Activated CD4-positive, alpha-beta memory T cell treated with anti-CD3 and anti-CD28 coated beads for 36 hours (primary cell): ENCODE measurements around the gene PARP8. TPM values are rescaled to one million over a fixed set of nuclear protein-coding genes. Genes with fewer than 3 reads are reported as not detected.
"Not testable (repeated sequence)": the region's sequence is repeated elsewhere in the genome, so short reads cannot be mapped to it uniquely, and the experiment has no call there.

Experiments
- CTCF ChIA-PET: fragments of 350-600 bp; sonication (Branson Sonifier 250); formaldehyde crosslinking; loops from one replicate; lab custom pipeline; 2021; ENCODE audit warnings: antibody characterized with exemption, inconsistent platforms; lab: Charles Lee
- POLR2A ChIA-PET: fragments of 350-600 bp; sonication (Branson Sonifier 250); formaldehyde crosslinking; loops from one replicate; lab custom pipeline; 2021; ENCODE audit warnings: antibody characterized with exemption; lab: Charles Lee
- DNase-seq: peaks from one replicate; pipeline ENCODE4 v3.0.0-alpha.2; 2020
- H3K27ac Mint-ChIP-seq: one replicate; pipeline ENCODE4 v1.8.0; 2021; ENCODE audit warnings: mixed read lengths
- H3K27me3 Mint-ChIP-seq: one replicate; pipeline ENCODE4 v1.8.0; 2021; ENCODE audit warnings: mixed read lengths
- H3K36me3 Mint-ChIP-seq: one replicate; pipeline ENCODE4 v1.8.0; 2021; ENCODE audit warnings: mixed read lengths
- H3K4me1 Mint-ChIP-seq: one replicate; pipeline ENCODE4 v1.8.0; 2021; ENCODE audit warnings: low read depth, mixed read lengths
- H3K4me3 Mint-ChIP-seq: one replicate; pipeline ENCODE4 v1.8.0; 2021; ENCODE audit warnings: mild to moderate bottlenecking, mixed read lengths
- H3K9me3 Mint-ChIP-seq: one replicate; pipeline ENCODE4 v1.8.0; 2021; ENCODE audit warnings: mixed read lengths
- intact Hi-C: fragments of 100-400 bp; cut with micrococcal nuclease; formaldehyde crosslinking; loops from one replicate; pipeline ENCODE4 v1.15.1; 2023
- total RNA-seq, 2 experiments: library from RNA; stranded (reverse); gene quantifications; one replicate each; pipeline ENCODE4 v1.2.3, GENCODE V29; 2021

PARP8 gene
- total RNA-seq: 10 to 100 TPM; 34.0 to 36.9 TPM

DNA sequence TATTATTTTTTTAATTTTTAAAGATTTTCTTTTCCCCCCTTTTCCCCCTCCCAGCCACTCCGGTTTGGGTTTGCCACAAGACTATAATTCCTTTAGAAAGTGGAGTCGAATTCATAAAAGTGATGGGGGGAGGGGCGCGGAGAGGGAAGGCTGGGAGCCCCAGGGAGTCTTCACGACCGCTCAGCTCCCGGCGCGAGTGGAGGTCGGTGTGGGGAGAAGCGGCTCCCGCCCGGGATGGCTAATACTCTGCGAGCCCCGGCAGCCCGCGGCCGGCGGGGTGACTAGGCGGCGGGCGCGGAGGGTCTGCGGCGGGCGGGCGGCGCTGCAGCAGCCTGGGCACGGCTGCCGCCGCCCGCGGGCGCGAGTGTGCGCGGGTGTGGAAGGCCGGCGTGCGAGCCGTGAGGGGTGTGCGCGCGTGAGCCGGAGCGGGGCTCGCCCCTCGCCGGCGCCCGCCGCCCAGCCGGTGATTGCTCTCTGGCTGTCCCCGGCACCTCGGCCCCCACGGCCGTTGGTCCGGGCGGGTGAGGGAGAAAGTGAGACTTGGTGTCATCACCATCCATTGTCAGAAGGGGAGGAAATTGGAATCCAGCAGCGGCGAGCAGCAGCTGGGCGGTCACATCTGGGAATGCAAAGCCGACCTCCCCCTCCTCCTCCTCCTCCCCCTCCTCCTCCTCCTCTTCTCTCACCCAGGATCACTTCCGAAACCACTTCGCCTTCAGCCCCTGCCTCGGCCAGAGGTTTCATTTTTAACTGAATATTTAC is at the start of gene PARP8:
PARP8 (plus strand) TSS at position 377 of the 762 bp plus-strand sequence. CDS start 459 bp downstream, outside the sequence.
- H3K27ac Mint-ChIP-seq: peak within 1 kb of the TSS; percentile 98
- H3K4me3 Mint-ChIP-seq: peak within 1 kb of the TSS; percentile 90
- no peaks in the 10 kb centered on the region for H3K27me3 Mint-ChIP-seq
- peaks cover 3% of the 10 kb centered on the region for H3K36me3 Mint-ChIP-seq
- peaks cover under 1% of the 10 kb centered on the region for H3K9me3 Mint-ChIP-seq
- ChIA-PET CTCF (interaction anchor here (0.9 to 1.2 kb wide), 2 partner anchors 59 to 226 kb away, joined by 3 to 4 read pairs; partner anchors contain the start of gene EMB), POLR2A (interaction anchor here (1.1 to 2.5 kb wide), 6 partner anchors 49 to 225 kb away, joined by 3 to 18 read pairs (median 4); partner anchors contain the start of gene EMB)
- H3K4me1 Mint-ChIP-seq: peaks cover 32% of the 10 kb centered on the region
- intact Hi-C loops: loop anchor here (2.0 kb wide), 2 partner anchors 44 to 226 kb away; partner anchors contain the start of gene EMB
- DNase-seq: peak; percentile 57

GRCh38 chr5:50623666-50624065 is 42.8 kb upstream of the PARP8 start:
- H3K4me3 Mint-ChIP-seq: no peak overlapping the region
- POLR2A ChIA-PET: no interaction called here

GRCh38 chr5:50634866-50635265 is 31.6 kb upstream of the PARP8 start:
- intact Hi-C loops: loop anchor here (5.0 kb wide), 1 partner anchor 43 kb away; no protein-coding TSS in a partner anchor
- H3K27me3 Mint-ChIP-seq, H3K9me3 Mint-ChIP-seq, POLR2A ChIA-PET, H3K36me3 Mint-ChIP-seq, CTCF ChIA-PET: not testable (repeated sequence)
- Mint-ChIP-seq H3K27ac (peak overlapping the region; percentile 67), H3K4me1 (peaks cover 53% of the 10 kb centered on the region), H3K4me3 (peak overlapping the region; percentile 23)
- peak; percentile 58 for DNase-seq

More at GRCh38 chr5:50623666-50624065, 42.8 kb upstream of the PARP8 start:
- H3K27ac Mint-ChIP-seq: no peak overlapping the region
- intact Hi-C loops: no loop called here
- CTCF ChIA-PET: no interaction called here
- no peak for DNase-seq
- H3K36me3 Mint-ChIP-seq: peaks cover 4% of the 10 kb centered on the region
- H3K9me3 Mint-ChIP-seq: peaks cover 5% of the 10 kb centered on the region
- H3K4me1 Mint-ChIP-seq: no peaks in the 10 kb centered on the region
- no peaks in the 10 kb centered on the region for H3K27me3 Mint-ChIP-seq

- POLR2A ChIA-PET, H3K9me3 Mint-ChIP-seq, H3K4me3 Mint-ChIP-seq, H3K36me3 Mint-ChIP-seq, CTCF ChIA-PET, DNase-seq, H3K27me3 Mint-ChIP-seq: not testable (repeated sequence)
- Mint-ChIP-seq H3K4me1 (peaks cover 45% of the 10 kb centered on the region), H3K27ac (peak overlapping the region; percentile 9)
- intact Hi-C loops: loop anchor here (5.0 kb wide), 1 partner anchor 45 kb away; no protein-coding TSS in a partner anchor
Measured at GRCh38 chr5:50637576-50637975, 28.9 kb upstream of the PARP8 start.

DNA sequence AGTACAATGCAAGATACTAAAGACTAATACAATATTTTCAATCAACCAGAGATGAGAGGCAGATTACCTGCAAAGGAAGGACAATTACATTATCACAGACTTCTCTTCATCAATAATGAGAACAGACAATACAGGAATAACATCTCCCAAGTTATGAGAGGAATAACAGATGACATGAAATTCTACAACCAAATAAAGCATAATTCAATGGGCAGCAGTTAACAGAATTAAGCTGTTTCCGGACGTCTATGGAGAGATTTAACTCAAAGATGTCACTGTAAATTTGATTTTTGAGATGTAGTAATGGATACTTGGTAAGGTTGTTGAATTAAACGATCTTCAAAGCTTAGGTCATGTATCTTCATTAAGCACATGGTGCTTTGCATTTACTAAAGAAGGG is 19.8 kb upstream of the PARP8 start:
- Mint-ChIP-seq H3K27me3 (no peaks in the 10 kb centered on the region), H3K4me1 (no peaks in the 10 kb centered on the region), H3K36me3 (no peaks in the 10 kb centered on the region), H3K27ac (no peak overlapping the region), H3K9me3 (no peaks in the 10 kb centered on the region), H3K4me3 (no peak overlapping the region)
- CTCF ChIA-PET: no interaction called here
- intact Hi-C loops: loop anchor here (2.0 kb wide), 1 partner anchor 104 kb away; no protein-coding TSS in a partner anchor
- POLR2A ChIA-PET: no interaction called here
- no peak for DNase-seq

DNA sequence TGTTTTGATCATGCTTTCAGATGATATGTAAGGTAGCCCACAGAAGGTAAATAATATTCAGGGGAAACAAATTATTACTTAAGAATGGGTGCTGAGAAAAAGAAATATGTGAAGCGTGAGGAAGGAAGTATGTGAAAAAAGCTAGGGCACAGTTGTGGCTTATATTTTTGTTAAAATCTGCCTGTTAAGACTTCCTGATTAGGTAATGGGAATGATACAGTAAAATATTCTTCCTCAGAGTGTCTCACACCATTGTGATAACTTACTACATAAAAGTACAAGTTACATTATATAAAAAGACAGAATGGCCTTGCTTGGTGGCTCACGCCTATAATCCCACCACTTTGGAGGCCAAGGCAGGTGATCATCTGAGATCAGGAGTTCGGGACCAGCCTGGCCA is 18.7 kb upstream of the PARP8 start:
- H3K9me3 Mint-ChIP-seq: no peaks in the 10 kb centered on the region
- H3K27me3 Mint-ChIP-seq: no peaks in the 10 kb centered on the region
- DNase-seq: no peak
- CTCF ChIA-PET: no interaction called here
- no peak overlapping the region for H3K27ac Mint-ChIP-seq
- no peak overlapping the region for H3K4me3 Mint-ChIP-seq
- H3K4me1 Mint-ChIP-seq: no peaks in the 10 kb centered on the region
- POLR2A ChIA-PET: no interaction called here
- no peaks in the 10 kb centered on the region for H3K36me3 Mint-ChIP-seq
- intact Hi-C loops: loop anchor here (2.0 kb wide), 1 partner anchor 103 kb away; no protein-coding TSS in a partner anchor

DNA sequence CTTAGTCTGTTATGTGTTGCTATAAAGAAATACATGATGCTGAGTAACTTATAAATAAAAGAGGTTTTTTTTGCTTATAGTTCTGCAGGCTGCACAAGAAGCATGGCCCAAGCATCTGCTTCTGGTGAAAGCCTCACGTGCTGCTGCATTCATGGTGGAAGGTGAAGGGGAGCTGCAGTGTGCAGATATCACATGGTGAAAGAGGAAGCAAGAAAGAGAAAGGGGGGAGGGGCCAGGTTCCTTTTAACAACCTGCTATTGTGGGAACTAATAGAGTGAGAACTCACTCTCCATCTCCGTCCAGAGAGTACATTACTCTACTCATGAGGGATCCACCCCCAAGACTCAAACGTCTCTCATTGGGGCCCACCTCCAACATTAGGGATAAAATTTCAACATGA is 12.5 kb upstream of the PARP8 start:
- Mint-ChIP-seq H3K4me3 (no peak overlapping the region), H3K4me1 (peaks cover 3% of the 10 kb centered on the region)

GRCh38 chr5:50655067-50655809 is 11.2 kb upstream of the PARP8 start:
- Mint-ChIP-seq H3K27me3 (no peaks in the 10 kb centered on the region), H3K27ac (no peak overlapping the region), H3K9me3 (peaks cover under 1% of the 10 kb centered on the region), H3K4me1 (peaks cover 3% of the 10 kb centered on the region), H3K4me3 (no peak overlapping the region), H3K36me3 (peaks cover under 1% of the 10 kb centered on the region)
- ChIA-PET CTCF (no interaction called here), POLR2A (no interaction called here)
- no peak for DNase-seq
- intact Hi-C loops: no loop called here

More for the DNA sequence above, 12.5 kb upstream of the PARP8 start:
- Mint-ChIP-seq H3K9me3 (no peaks in the 10 kb centered on the region), H3K27ac (no peak overlapping the region), H3K36me3 (no peaks in the 10 kb centered on the region), H3K27me3 (no peaks in the 10 kb centered on the region)
- no peak for DNase-seq
- POLR2A ChIA-PET: no interaction called here
- intact Hi-C loops: no loop called here
- CTCF ChIA-PET: no interaction called here

GRCh38 chr5:50655810-50656205 is 10.6 kb upstream of the PARP8 start:
- CTCF ChIA-PET: no interaction called here

DNA sequence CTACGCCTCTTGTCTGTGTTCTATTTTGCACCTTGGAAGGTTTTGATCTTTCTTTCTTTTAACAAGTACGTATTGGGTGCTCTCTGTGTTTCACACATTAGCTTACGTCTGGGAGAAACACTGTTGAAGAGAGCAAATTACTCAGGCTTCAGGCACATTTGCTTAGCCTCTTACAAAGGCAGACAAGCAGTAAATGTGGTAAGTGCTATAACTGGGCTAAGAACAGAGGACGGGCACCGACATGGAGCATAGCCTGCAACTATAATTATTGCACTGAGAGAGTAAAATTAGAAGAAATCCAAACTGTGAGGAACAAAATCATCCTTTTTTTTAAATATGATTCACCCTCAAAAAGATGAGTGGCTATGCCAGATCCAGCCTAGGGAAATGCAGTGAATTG is 9.4 kb upstream of the PARP8 start:
- Mint-ChIP-seq H3K4me3 (no peak overlapping the region), H3K36me3 (peaks cover 1% of the 10 kb centered on the region), H3K27ac (no peak overlapping the region), H3K27me3 (no peaks in the 10 kb centered on the region), H3K4me1 (peaks cover 3% of the 10 kb centered on the region), H3K9me3 (peaks cover 7% of the 10 kb centered on the region)
- ChIA-PET POLR2A (no interaction called here), CTCF (no interaction called here)
- intact Hi-C loops: no loop called here
- DNase-seq: no peak

More at GRCh38 chr5:50655810-50656205, 10.6 kb upstream of the PARP8 start:
- Mint-ChIP-seq H3K9me3 (peaks cover 2% of the 10 kb centered on the region), H3K4me3 (no peak overlapping the region), H3K27ac (no peak overlapping the region), H3K27me3 (no peaks in the 10 kb centered on the region), H3K36me3 (peaks cover 1% of the 10 kb centered on the region), H3K4me1 (peaks cover 3% of the 10 kb centered on the region)
- intact Hi-C loops: no loop called here
- DNase-seq: no peak
- POLR2A ChIA-PET: no interaction called here

- H3K36me3 Mint-ChIP-seq: peaks cover 1% of the 10 kb centered on the region
- no peak overlapping the region for H3K4me3 Mint-ChIP-seq
- H3K4me1 Mint-ChIP-seq: peaks cover 3% of the 10 kb centered on the region
- CTCF ChIA-PET: no interaction called here
- intact Hi-C loops: no loop called here
- H3K27ac Mint-ChIP-seq: no peak overlapping the region
- no peak for DNase-seq
- POLR2A ChIA-PET: no interaction called here
- H3K27me3 Mint-ChIP-seq: no peaks in the 10 kb centered on the region
- peaks cover 7% of the 10 kb centered on the region for H3K9me3 Mint-ChIP-seq
Measured at GRCh38 chr5:50658246-50658645, 8.2 kb upstream of the PARP8 start.

- H3K36me3 Mint-ChIP-seq: peaks cover 5% of the 10 kb centered on the region
- ChIA-PET CTCF (no interaction called here), POLR2A (no interaction called here)
- no peak for DNase-seq
- no peak overlapping the region for H3K27ac Mint-ChIP-seq
- peaks cover 7% of the 10 kb centered on the region for H3K9me3 Mint-ChIP-seq
- H3K4me1 Mint-ChIP-seq: peaks cover 14% of the 10 kb centered on the region
- no peaks in the 10 kb centered on the region for H3K27me3 Mint-ChIP-seq
- intact Hi-C loops: no loop called here
- H3K4me3 Mint-ChIP-seq: no peak overlapping the region
Measured at GRCh38 chr5:50663636-50664035, 2.8 kb upstream of the PARP8 start.
